Adipose tissue (tissue), 3 donors: ENCODE results near the gene GALNTL6. TPM values are rescaled to one million over a fixed set of nuclear protein-coding genes. Genes with fewer than 3 reads are reported as not detected.

Source experiments
- H3K27ac ChIP-seq: one replicate; pipeline ENCODE4 v1.5.1; 2013; ENCODE audit warnings: low read depth, low read length
- WGBS, 3 donors: extraction: QIAGEN DNeasy Blood & Tissue Kit; methylation state at CpG; one replicate each; pipeline ENCODE4 v1.1.7; 2013; 5-methylcytosine and 5-hydroxymethylcytosine counted together
- polyA plus RNA-seq, 3 donors: library from polyadenylated mRNA; stranded (reverse); fragments of 200-250 nt; gene quantifications; one replicate each; pipeline ENCODE4 v1.2.3, GENCODE V29; 2013
- donor health status: healthy with polysubstance abuse.
- donor health status: Bipolar disorder and iron deficiency.
- donor health status: healthy.

GALNTL6 gene
- polyA plus RNA-seq, 3 donors, result 0.01 to 0.56 (median 0.10) TPM

DNA sequence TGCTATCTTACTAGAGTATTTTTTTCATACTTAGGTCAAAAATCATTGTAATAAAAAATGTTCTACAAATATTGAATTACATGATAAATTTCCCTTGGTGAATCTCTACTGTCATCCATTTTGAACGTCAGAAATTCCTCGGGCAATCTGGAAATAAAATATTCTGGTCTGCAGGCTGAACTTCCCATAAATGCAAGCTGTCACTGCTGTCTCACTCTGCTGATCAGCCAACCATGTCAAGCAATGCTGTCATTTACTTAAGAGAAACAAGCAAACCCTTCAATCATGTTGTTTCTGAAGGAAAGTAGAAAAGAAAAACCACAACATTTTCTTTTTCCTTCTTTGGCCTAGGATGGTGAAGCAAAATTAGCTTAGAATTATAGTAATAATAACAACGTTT lies 841.3 kb downstream of the GALNTL6 start:
- no peak overlapping the region for H3K27ac ChIP-seq
- WGBS, 3 donors, result 53 to 72% (median 68%) methylated on average over 3 of the region's 3 CpGs

GRCh38 chr4:172656055-172656454 lies 842.9 kb downstream of the GALNTL6 start:
- 70 to 84% (median 81%) methylated on average over 5 of the region's 5 CpGs for WGBS, 3 donors
- no peak overlapping the region for H3K27ac ChIP-seq

DNA sequence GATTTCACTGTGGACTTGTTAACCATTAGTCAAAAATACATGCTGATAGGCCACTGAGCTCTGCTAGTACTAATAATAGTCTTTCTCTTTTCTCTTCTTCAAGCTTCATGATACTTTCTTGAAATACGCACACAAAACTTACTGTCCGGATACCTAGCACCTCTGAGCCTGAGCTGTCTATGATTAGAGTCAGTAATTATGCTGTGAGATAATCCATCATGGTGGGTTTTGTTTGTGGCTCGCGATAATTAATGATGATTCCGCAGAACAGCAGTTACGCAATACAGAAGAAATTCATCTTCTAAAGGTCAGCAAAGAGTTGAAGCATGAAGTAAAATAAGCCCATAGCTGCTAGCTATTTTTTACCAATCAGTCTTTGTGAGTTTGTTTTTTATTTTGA lies 843.9 kb downstream of the GALNTL6 start:
- WGBS, 3 donors, result 32 to 65% (median 51%) methylated on average over 6 of the region's 6 CpGs
- H3K27ac ChIP-seq, result no peak overlapping the region

- no peak overlapping the region for H3K27ac ChIP-seq
- WGBS, 3 donors, result 52 to 61% (median 61%) methylated on average over 3 of the region's 3 CpGs
These were observed 847.0 kb downstream of the GALNTL6 start for GRCh38 chr4:172660251-172660650.

DNA sequence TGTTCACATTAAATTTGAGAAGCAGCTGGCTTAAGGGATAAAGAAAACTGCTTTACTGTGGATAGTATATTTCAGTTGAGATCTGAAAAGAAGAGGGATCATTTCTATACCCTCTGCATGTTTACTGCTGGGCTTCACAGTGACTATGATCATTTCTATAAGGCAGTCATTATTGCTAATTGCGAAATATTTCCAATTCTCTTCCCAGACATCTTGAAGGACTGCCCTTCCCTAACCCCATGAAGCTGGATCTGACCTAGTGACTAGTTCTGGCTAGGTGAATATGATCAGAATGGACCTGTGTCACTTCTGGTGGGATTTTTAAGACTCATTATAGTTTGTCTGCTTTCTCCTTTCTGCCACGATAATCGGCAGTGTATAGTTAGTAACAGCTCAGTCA lies 848.9 kb downstream of the GALNTL6 start:
- 92 to 95% (median 93%) methylated on average over 3 of the region's 3 CpGs for WGBS, 3 donors

DNA sequence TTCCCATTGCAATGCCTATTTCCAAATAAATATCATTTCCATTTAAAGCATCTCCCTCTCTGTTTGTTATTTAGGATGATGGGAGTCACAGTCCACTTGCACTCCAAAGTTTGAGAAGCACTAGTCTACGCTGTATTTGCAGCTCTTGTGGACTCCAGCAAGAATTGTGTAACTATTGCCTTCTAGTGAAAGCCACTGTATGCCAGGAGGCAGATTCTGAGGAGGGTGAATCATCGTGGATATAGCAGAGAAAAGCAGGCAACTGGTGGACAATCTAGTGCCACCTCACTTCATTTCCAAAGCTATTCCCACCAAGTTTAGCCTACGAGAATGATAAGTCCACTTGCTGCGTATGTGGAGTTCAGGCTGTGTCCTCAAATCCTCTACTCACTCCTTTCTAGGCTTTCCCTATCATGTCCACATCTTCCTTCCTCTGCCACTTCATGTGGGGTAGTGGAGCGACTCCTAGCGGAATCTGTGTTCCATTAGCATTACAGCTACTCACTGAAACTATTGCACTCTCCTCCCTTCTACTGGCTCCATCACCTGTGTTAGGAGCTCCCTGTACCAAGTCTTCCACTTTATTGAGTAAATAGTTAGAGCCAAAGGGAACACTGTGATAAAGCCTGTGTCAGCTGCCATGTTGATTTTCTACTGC lies 853.6 kb downstream of the GALNTL6 start:
- WGBS, 3 donors, result 76 to 85% (median 83%) methylated on average over 6 of the region's 6 CpGs
- no peak overlapping the region for H3K27ac ChIP-seq

More for the DNA sequence above, 848.9 kb downstream of the GALNTL6 start:
- H3K27ac ChIP-seq, result no peak overlapping the region

DNA sequence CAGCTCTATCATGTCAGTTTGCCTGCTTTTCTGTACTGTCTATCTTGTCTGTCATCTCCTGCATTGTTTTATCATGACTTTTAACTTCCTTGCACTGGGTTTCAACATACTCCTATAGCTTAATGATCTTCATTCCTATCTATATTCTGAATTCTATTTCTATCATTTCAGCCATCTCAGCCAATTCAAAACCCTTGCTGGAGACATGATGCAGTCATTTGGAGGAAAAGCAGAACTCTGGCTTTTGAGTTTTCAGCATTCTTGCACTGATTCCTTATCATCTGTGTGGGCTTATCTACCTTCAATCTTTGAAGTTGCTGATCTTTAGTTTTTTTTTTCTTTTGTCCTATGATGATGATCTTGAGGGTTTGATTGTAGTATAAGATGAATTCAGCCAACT lies 861.6 kb downstream of the GALNTL6 start:
- H3K27ac ChIP-seq, result no peak overlapping the region

- 93 to 100% (median 93%) methylated on average over 1 of the region's 1 CpG for WGBS, 3 donors
- no peak overlapping the region for H3K27ac ChIP-seq
These were observed 862.0 kb downstream of the GALNTL6 start for GRCh38 chr4:172675232-172675631.

GRCh38 chr4:172680691-172681090 lies 867.5 kb downstream of the GALNTL6 start:
- H3K27ac ChIP-seq, result no peak overlapping the region

GRCh38 chr4:172683021-172683420 lies 869.8 kb downstream of the GALNTL6 start:
- H3K27ac ChIP-seq, result no peak overlapping the region
- 71 to 77% (median 73%) methylated on average over 3 of the region's 3 CpGs for WGBS, 3 donors

GRCh38 chr4:172686021-172686420 lies 872.8 kb downstream of the GALNTL6 start:
- no peak overlapping the region for H3K27ac ChIP-seq
- 79 to 91% (median 90%) methylated on average over 2 of the region's 2 CpGs for WGBS, 3 donors

DNA sequence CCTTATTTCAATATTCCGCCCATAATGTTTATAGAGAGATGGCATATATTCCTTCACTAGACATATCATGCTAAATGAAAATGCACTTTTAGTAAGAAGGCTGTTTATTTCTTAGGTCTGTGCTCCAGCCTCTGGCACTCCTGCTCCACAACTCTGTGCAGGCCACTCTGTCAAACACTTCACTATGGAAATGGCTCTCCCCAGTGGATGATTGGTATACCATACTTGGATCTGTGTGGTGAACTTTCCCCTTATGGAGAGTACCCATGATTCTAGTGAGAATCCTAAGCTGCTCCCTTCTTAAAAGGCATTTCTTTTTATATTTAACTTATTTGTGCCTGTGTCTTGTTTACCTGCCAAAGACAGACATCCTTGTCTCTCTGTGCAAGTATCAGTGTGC lies 875.3 kb downstream of the GALNTL6 start:
- H3K27ac ChIP-seq, result no peak overlapping the region
- 88 to 95% (median 95%) methylated on average over 1 of the region's 1 CpG for WGBS, 3 donors

DNA sequence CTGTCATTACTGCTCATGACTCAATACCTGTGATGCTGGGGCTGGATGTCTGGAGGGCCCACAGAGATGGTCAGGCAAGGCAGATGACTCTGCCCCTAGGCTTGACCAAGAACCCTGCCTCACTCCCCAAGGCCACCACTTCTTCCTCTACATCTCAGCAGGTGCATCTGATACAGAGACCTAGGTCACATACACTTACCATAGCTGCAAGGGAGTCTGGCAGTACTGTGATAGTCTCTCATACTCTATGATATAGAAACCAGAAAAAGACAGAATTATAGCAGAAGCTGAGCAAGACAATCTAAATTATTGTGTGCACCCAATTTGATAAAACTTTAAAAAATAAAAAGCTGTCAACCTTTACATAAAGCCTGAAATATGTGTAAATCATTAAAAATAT lies 878.3 kb downstream of the GALNTL6 start:
- no peak overlapping the region for H3K27ac ChIP-seq

GRCh38 chr4:172692701-172693100 lies 879.5 kb downstream of the GALNTL6 start:
- 65 to 72% (median 70%) methylated on average over 2 of the region's 2 CpGs for WGBS, 3 donors
- H3K27ac ChIP-seq, result no peak overlapping the region

GRCh38 chr4:172698256-172698655 lies 885.1 kb downstream of the GALNTL6 start:
- no peak overlapping the region for H3K27ac ChIP-seq
- 29 to 41% (median 31%) methylated on average over 4 of the region's 4 CpGs for WGBS, 3 donors

- no peak overlapping the region for H3K27ac ChIP-seq
These were observed 892.4 kb downstream of the GALNTL6 start for GRCh38 chr4:172705565-172705964.

DNA sequence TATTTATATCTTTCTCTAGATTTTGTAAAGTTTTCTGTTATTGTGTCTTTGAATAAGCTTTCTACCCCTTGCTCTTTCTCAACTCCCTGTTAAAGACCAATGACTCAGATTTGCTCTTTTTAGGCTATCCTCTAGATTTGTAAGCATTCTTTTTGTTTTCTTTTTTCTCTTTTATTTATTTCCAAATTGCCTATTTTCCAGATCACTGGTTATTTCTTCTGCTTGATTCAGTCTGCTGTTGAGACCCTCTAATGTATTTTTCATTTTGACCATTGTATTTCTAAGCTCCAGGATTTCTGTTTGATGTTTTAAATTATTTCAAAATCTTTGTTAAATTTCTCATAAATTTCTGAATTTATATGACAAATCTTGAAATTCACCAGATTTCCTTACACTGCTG lies 892.8 kb downstream of the GALNTL6 start:
- no peak overlapping the region for H3K27ac ChIP-seq

DNA sequence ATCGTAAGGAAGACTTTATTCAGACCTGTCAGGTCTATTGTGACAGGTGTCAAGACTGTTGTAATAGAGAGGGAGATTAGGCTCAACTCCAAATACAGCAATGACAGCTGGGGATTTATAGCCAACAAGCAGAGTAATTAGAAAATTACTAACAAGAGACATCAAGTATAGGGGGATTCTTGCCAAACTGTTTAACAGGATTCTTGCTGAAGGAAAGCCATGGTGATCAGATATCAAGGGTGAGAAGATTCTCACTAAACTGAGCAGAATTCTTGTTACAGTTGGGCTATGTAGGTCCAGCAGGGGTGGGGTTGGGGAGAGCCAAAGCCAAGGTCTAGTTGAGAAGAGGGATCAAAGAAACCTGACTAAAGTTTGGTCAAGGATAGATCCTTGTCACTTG lies 894.4 kb downstream of the GALNTL6 start:
- no peak overlapping the region for H3K27ac ChIP-seq
- WGBS, 3 donors, result 21 to 77% (median 72%) methylated on average over 1 of the region's 1 CpG

- 65 to 75% (median 66%) methylated on average over 5 of the region's 5 CpGs for WGBS, 3 donors
These were observed 895.0 kb downstream of the GALNTL6 start for GRCh38 chr4:172708184-172708583.

GRCh38 chr4:172709376-172709775 lies 896.2 kb downstream of the GALNTL6 start:
- WGBS, 3 donors, result 19 to 54% (median 35%) methylated on average over 1 of the region's 1 CpG
- no peak overlapping the region for H3K27ac ChIP-seq

More at GRCh38 chr4:172708184-172708583, 895.0 kb downstream of the GALNTL6 start:
- no peak overlapping the region for H3K27ac ChIP-seq

DNA sequence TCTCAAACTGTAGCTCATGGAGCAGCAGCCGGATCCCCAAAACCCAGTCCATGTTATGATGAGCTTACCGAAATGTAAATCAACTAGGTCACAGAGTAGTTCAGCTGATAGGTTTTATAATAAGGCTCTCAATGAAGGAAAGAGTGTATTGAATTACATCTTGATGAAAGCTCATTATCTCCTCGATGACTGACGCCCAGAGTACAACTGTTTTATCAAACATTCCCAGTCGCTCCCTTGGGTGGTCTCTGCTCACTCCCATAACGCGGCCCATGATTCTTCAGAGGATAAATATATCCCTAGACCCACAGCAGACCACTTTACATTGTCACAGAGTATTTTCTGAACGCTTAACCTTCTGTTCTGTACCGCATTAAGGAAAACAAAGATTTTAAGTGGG lies 903.1 kb downstream of the GALNTL6 start:
- 62 to 65% (median 63%) methylated on average over 9 of the region's 9 CpGs for WGBS, 3 donors
- no peak overlapping the region for H3K27ac ChIP-seq
